Mesenchymal stem cell (in vitro differentiated cells and primary cell): ENCODE results near the gene EXOC3L2.
A peak's percentile ranks its signal among the peaks of the same experiment; 100 is the strongest.

Experiments used
- DNase-seq: peaks from one replicate; pipeline ENCODE4 v3.0.0-alpha.2; 2013
- H2AFZ ChIP-seq: one replicate; pipeline ENCODE4 v1.6.1; 2013; ENCODE audit warnings: low read depth, mild to moderate bottlenecking, control low read depth, inconsistent platforms, low read length, moderate library complexity
- H2AK5ac ChIP-seq: 2 replicates; pipeline ENCODE4 v1.6.1; 2013; ENCODE audit warnings: low read length, moderate library complexity, mild to moderate bottlenecking, inconsistent platforms; ENCODE audit not compliant: severe bottlenecking
- H2BK120ac ChIP-seq: one replicate; pipeline ENCODE4 v1.6.1; 2013; ENCODE audit warnings: low read depth, mild to moderate bottlenecking, inconsistent platforms, low read length, moderate library complexity
- H2BK12ac ChIP-seq, 2 experiments: one replicate each; pipeline ENCODE4 v1.6.1; 2013; ENCODE audit warnings: inconsistent platforms in 2 of 2, low read length in 2 of 2, mild to moderate bottlenecking in 2 of 2, moderate library complexity in 2 of 2, control low read depth in 1 of 2
- H2BK15ac ChIP-seq: one replicate; pipeline ENCODE4 v1.6.1; 2013; ENCODE audit warnings: mild to moderate bottlenecking, low read depth, inconsistent platforms; ENCODE audit not compliant: poor library complexity, severe bottlenecking
- H2BK5ac ChIP-seq: 2 replicates; pipeline ENCODE4 v1.6.1; 2013; ENCODE audit warnings: low read depth, mild to moderate bottlenecking, low read length, control low read depth, inconsistent platforms; ENCODE audit not compliant: poor library complexity, severe bottlenecking
- H3K14ac ChIP-seq, 2 experiments: one replicate each; pipeline ENCODE4 v1.6.1; 2013; ENCODE audit warnings: inconsistent platforms in 2 of 2, low read length in 2 of 2, control low read depth in 1 of 2, mild to moderate bottlenecking in 1 of 2, moderate library complexity in 1 of 2
- H3K18ac ChIP-seq, 2 experiments: one replicate each; pipeline ENCODE4 v1.6.1; 2013; ENCODE audit warnings: inconsistent platforms in 2 of 2, low read length in 2 of 2, control low read depth in 1 of 2, low read depth in 1 of 2, mild to moderate bottlenecking in 1 of 2
- H3K23ac ChIP-seq, 2 experiments: one replicate each; pipeline ENCODE4 v1.6.1; 2013; ENCODE audit warnings: inconsistent platforms in 2 of 2, low read length in 2 of 2, mild to moderate bottlenecking in 2 of 2, moderate library complexity in 2 of 2, control low read depth in 1 of 2
- H3K27ac ChIP-seq: 2 replicates; pipeline ENCODE4 v1.5.1; 2013; ENCODE audit warnings: mild to moderate bottlenecking, moderate library complexity, low read length, control low read depth, inconsistent platforms; ENCODE audit not compliant: poor library complexity, severe bottlenecking
- H3K27me3 ChIP-seq, 2 experiments: 2 replicates each; pipeline versions ENCODE4 v1.6.1 to v1.7.0; 2013; ENCODE audit warnings: low read length in 2 of 2, mild to moderate bottlenecking in 2 of 2, moderate library complexity in 2 of 2, control low read depth in 1 of 2, inconsistent platforms in 1 of 2; ENCODE audit not compliant: control insufficient read depth in 1 of 2, insufficient read depth in 1 of 2
- H3K36me3 ChIP-seq, 2 experiments: 2 replicates each; pipeline versions ENCODE4 v1.6.1 to v1.7.0; 2013; ENCODE audit warnings: low read length in 2 of 2, control low read depth in 1 of 2, inconsistent platforms in 1 of 2, low read depth in 1 of 2, mild to moderate bottlenecking in 1 of 2; ENCODE audit not compliant: insufficient read depth in 2 of 2, control insufficient read depth in 1 of 2
- H3K4ac ChIP-seq, 2 experiments: one replicate each; pipeline ENCODE4 v1.6.1; 2013; ENCODE audit warnings: inconsistent platforms in 2 of 2, low read length in 2 of 2, mild to moderate bottlenecking in 2 of 2, moderate library complexity in 2 of 2, control low read depth in 1 of 2, low read depth in 1 of 2
- H3K4me1 ChIP-seq: 2 replicates; pipeline ENCODE4 v1.6.1; 2013; ENCODE audit warnings: low read depth, low read length, control low read depth; ENCODE audit not compliant: control insufficient read depth, insufficient read depth
- H3K4me2 ChIP-seq: 2 replicates; pipeline ENCODE4 v1.6.1; 2013; ENCODE audit warnings: low read length, mild to moderate bottlenecking, inconsistent platforms; ENCODE audit not compliant: poor library complexity, severe bottlenecking
- H3K4me3 ChIP-seq, 2 experiments: 2 replicates each; pipeline versions ENCODE4 v1.5.1 to v1.7.0; 2013; ENCODE audit warnings: low read length in 2 of 2, mild to moderate bottlenecking in 2 of 2, control low read depth in 1 of 2, low read depth in 1 of 2; ENCODE audit not compliant: insufficient read depth in 1 of 2
- H3K79me1 ChIP-seq: replicated peaks from 2 replicates; pipeline ENCODE4 v1.6.1; 2013; ENCODE audit warnings: mild to moderate bottlenecking, control low read depth, low read length, inconsistent platforms; ENCODE audit not compliant: poor library complexity, severe bottlenecking
- H3K9ac ChIP-seq: 2 replicates; pipeline ENCODE4 v1.7.0; 2013; ENCODE audit warnings: mild to moderate bottlenecking, low read length, moderate library complexity
- H3K9me3 ChIP-seq: 2 replicates; pipeline ENCODE4 v1.7.0; 2013; ENCODE audit warnings: mild to moderate bottlenecking, low read length; ENCODE audit not compliant: control insufficient read depth
- H4K8ac ChIP-seq: one replicate; pipeline ENCODE4 v1.6.1; 2013; ENCODE audit warnings: inconsistent platforms, mild to moderate bottlenecking, low read length, moderate library complexity
- H4K91ac ChIP-seq: one replicate; pipeline ENCODE4 v1.6.1; 2013; ENCODE audit warnings: mild to moderate bottlenecking, low read length, inconsistent platforms
- WGBS: methylation state at CpG from one replicate; pipeline ENCODE4 v1.1.7; 2013; ENCODE audit warnings: mixed read lengths; 5-methylcytosine and 5-hydroxymethylcytosine counted together

EXOC3L2 gene

DNA sequence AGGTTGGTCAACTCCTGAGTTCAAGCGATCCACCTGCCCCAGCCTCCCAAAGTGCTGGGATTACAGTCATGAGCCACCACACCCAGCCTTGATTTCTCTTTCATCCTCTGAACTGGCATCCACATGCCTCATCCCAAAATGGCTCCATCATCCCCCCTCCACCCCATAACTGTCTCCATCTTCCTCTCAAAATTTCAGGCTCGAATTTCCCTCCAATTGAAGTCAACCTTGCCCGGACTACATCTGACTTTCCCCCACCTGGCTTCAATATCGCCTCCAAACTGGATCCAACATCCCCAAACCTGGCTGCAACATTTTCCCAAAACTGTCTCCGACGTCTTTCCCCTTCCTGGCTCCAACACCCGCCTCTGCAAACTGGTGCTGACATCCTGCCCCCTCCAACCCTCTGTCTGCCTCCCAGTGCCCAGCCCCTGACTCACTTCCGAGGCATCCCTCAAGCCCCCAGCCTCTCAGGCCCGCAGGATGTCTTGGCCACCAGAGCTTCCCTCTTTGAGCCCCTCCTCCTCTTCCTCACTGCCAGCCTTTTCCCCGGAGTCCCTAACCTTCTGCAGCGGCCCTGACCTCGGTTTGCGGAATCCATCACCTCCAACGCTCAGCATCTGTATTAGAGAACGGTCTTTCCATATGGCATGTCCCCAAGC is 943 bp downstream of the EXOC3L2 start:
- H4K91ac ChIP-seq: peak overlapping the region; percentile 34
- H4K8ac ChIP-seq: no peak overlapping the region
- H2BK15ac ChIP-seq: no peak overlapping the region
- H3K4ac ChIP-seq: peak overlapping the region in 1 of 2 experiments; percentile 5
- H3K9ac ChIP-seq: no peak overlapping the region
- no peak overlapping the region for H2BK12ac ChIP-seq
- 47% methylated on average over 15 of the region's 15 CpGs for WGBS
- no peaks in the 10 kb centered on the region for H3K79me1 ChIP-seq
- no peak overlapping the region for H2BK5ac ChIP-seq
- H3K4me1 ChIP-seq: peaks cover 6% of the 10 kb centered on the region
- H3K4me3 ChIP-seq: no peak overlapping the region
- no peak overlapping the region for H2AFZ ChIP-seq
- no peak overlapping the region for H3K23ac ChIP-seq
- no peak overlapping the region for H3K4me2 ChIP-seq
- peak overlapping the region in 1 of 2 experiments; percentile 16 for H3K18ac ChIP-seq
- H3K27me3 ChIP-seq: peaks cover 20 to 25% of the 10 kb centered on the region in 2 experiments
- no peak overlapping the region for H2BK120ac ChIP-seq
- H3K27ac ChIP-seq: no peak overlapping the region
- no peaks in the 10 kb centered on the region for H3K9me3 ChIP-seq
- peak overlapping the region in 1 of 2 experiments; percentile 2 for H3K14ac ChIP-seq
- DNase-seq: no peak
- H2AK5ac ChIP-seq: no peak overlapping the region
- H3K36me3 ChIP-seq: no peaks in the 10 kb centered on the region

GRCh38 chr19:45243144-45243732 is 2.0 kb downstream of the EXOC3L2 start:
- Histone ChIP-seq H2BK15ac (no peak overlapping the region), H3K9ac (no peak overlapping the region), H3K23ac (no peak overlapping the region), H4K8ac (no peak overlapping the region), H3K4me3 (no peak overlapping the region), H2AFZ (no peak overlapping the region), H3K4me1 (peaks cover 2% of the 10 kb centered on the region), H3K27ac (no peak overlapping the region), H2BK12ac (no peak overlapping the region), H3K27me3 (peaks cover 20 to 29% of the 10 kb centered on the region in 2 experiments), H2AK5ac (no peak overlapping the region), H3K36me3 (no peaks in the 10 kb centered on the region), H3K18ac (no peak overlapping the region), H3K4ac (no peak overlapping the region), H4K91ac (no peak overlapping the region), H2BK120ac (no peak overlapping the region), H3K14ac (no peak overlapping the region), H2BK5ac (no peak overlapping the region), H3K4me2 (no peak overlapping the region), H3K79me1 (no peaks in the 10 kb centered on the region), H3K9me3 (no peaks in the 10 kb centered on the region)
- 83% methylated on average over 13 of the region's 13 CpGs for WGBS
- DNase-seq: no peak

GRCh38 chr19:45238556-45238955 is 6.7 kb downstream of the EXOC3L2 start:
- no peak overlapping the region for H3K4me3 ChIP-seq
- no peak overlapping the region for H2BK12ac ChIP-seq
- no peak overlapping the region for H3K4ac ChIP-seq
- H4K8ac ChIP-seq: no peak overlapping the region
- H3K9ac ChIP-seq: no peak overlapping the region
- no peak overlapping the region for H3K18ac ChIP-seq
- no peak for DNase-seq
- H3K23ac ChIP-seq: no peak overlapping the region
- no peak overlapping the region for H4K91ac ChIP-seq
- H2BK5ac ChIP-seq: no peak overlapping the region
- no peaks in the 10 kb centered on the region for H3K4me1 ChIP-seq
- no peak overlapping the region for H2AK5ac ChIP-seq
- WGBS: 95% methylated on average over 24 of the region's 25 CpGs
- no peak overlapping the region for H3K4me2 ChIP-seq
- no peak overlapping the region for H3K14ac ChIP-seq
- H2AFZ ChIP-seq: no peak overlapping the region
- H3K27ac ChIP-seq: no peak overlapping the region
- H2BK120ac ChIP-seq: no peak overlapping the region
- H3K27me3 ChIP-seq: peaks cover 19 to 56% of the 10 kb centered on the region in 2 experiments
- no peaks in the 10 kb centered on the region for H3K9me3 ChIP-seq
- no peak overlapping the region for H2BK15ac ChIP-seq
- H3K36me3 ChIP-seq: peaks cover 0 to 3% of the 10 kb centered on the region in 2 experiments
- H3K79me1 ChIP-seq: no peaks in the 10 kb centered on the region

GRCh38 chr19:45235485-45235884 is 9.7 kb downstream of the EXOC3L2 start:
- no peaks in the 10 kb centered on the region for H3K4me1 ChIP-seq
- H3K9me3 ChIP-seq: no peaks in the 10 kb centered on the region
- no peak for DNase-seq
- H3K36me3 ChIP-seq: peaks cover 0 to 3% of the 10 kb centered on the region in 2 experiments
- 33% methylated on average over 7 of the region's 8 CpGs for WGBS
- H2BK15ac ChIP-seq: no peak overlapping the region
- no peak overlapping the region for H2AFZ ChIP-seq
- H3K18ac ChIP-seq: no peak overlapping the region
- no peak overlapping the region for H2AK5ac ChIP-seq
- H3K4me3 ChIP-seq: no peak overlapping the region
- peaks cover 18 to 51% of the 10 kb centered on the region in 2 experiments for H3K27me3 ChIP-seq
- no peak overlapping the region for H2BK12ac ChIP-seq
- no peak overlapping the region for H2BK120ac ChIP-seq
- no peak overlapping the region for H3K14ac ChIP-seq
- no peaks in the 10 kb centered on the region for H3K79me1 ChIP-seq
- no peak overlapping the region for H3K4ac ChIP-seq
- no peak overlapping the region for H3K23ac ChIP-seq
- H2BK5ac ChIP-seq: no peak overlapping the region
- H4K91ac ChIP-seq: no peak overlapping the region
- H3K4me2 ChIP-seq: no peak overlapping the region
- H3K27ac ChIP-seq: no peak overlapping the region
- H3K9ac ChIP-seq: no peak overlapping the region
- no peak overlapping the region for H4K8ac ChIP-seq
